ENCODE data around the gene CLNK.

Gene CLNK

GRCh38 chr4:10697086-10697485 lies 12.5 kb upstream of the CLNK start:
- Histone ChIP-seq H3K27ac (ENCODE audit: low read depth, low read length) (no peak overlapping the region), H3K9me2 (replicated peaks; ENCODE audit: control insufficient read depth, low read length) (no peaks in the 10 kb centered on the region), H3K36me3 (ENCODE audit: control insufficient read depth, low read length) (no peaks in the 10 kb centered on the region), H3K4me1 (ENCODE audit: control insufficient read depth, low read length) (0 out of 2 replicates have a peak, but pooled peaks cover 3% of the 10 kb centered on the region), H3F3A (ENCODE audit: control insufficient read depth, insufficient read depth) (no peaks in the 10 kb centered on the region), H3K27me3 (ENCODE audit: control insufficient read depth, low read length) (no peaks in the 10 kb centered on the region), H3K4me2 (ENCODE audit: low read length) (no peak overlapping the region), H3K9me3 (ENCODE audit: control insufficient read depth, insufficient read depth, low read length) (no peaks in the 10 kb centered on the region), H3K4me3 (ENCODE audit: low read length) (no peak overlapping the region), H3K79me2 (ENCODE audit: control insufficient read depth, low read length) (no peaks in the 10 kb centered on the region), H4K20me1 (ENCODE audit: control insufficient read depth, insufficient read depth, low read depth, low read length) (no peaks in the 10 kb centered on the region)
- TF ChIP-seq EZH2phosphoT487 (IDR thresholded peaks at IDR 0.05; ENCODE audit: borderline replicate concordance, low read length): no peak
- TF ChIP-seq CTCF (IDR thresholded peaks at IDR 0.05; ENCODE audit: low read depth, low read length, poor library complexity, severe bottlenecking): no peak

- Histone ChIP-seq H4K20me1 (ENCODE audit: control insufficient read depth, insufficient read depth, low read depth, low read length) (no peaks in the 10 kb centered on the region), H3K36me3 (ENCODE audit: control insufficient read depth, low read length) (no peaks in the 10 kb centered on the region), H3K4me2 (ENCODE audit: low read length) (no peak overlapping the region), H3F3A (ENCODE audit: control insufficient read depth, insufficient read depth) (no peaks in the 10 kb centered on the region), H3K27ac (ENCODE audit: low read depth, low read length) (no peak overlapping the region), H3K27me3 (ENCODE audit: control insufficient read depth, low read length) (no peaks in the 10 kb centered on the region), H3K9me3 (ENCODE audit: control insufficient read depth, insufficient read depth, low read length) (no peaks in the 10 kb centered on the region), H3K79me2 (ENCODE audit: control insufficient read depth, low read length) (no peaks in the 10 kb centered on the region), H3K4me1 (ENCODE audit: control insufficient read depth, low read length) (no peaks in the 10 kb centered on the region), H3K9me2 (replicated peaks; ENCODE audit: control insufficient read depth, low read length) (no peaks in the 10 kb centered on the region), H3K4me3 (ENCODE audit: low read length) (no peak overlapping the region)
- TF ChIP-seq EZH2phosphoT487 (IDR thresholded peaks at IDR 0.05; ENCODE audit: borderline replicate concordance, low read length) (no peak), CTCF (IDR thresholded peaks at IDR 0.05; ENCODE audit: low read depth, low read length, poor library complexity, severe bottlenecking) (no peak)
Measured at GRCh38 chr4:10696253-10696652, 11.7 kb upstream of the CLNK start.

- TF ChIP-seq CTCF (IDR thresholded peaks at IDR 0.05; ENCODE audit: low read depth, low read length, poor library complexity, severe bottlenecking) (no peak), EZH2phosphoT487 (IDR thresholded peaks at IDR 0.05; ENCODE audit: borderline replicate concordance, low read length) (no peak)
- Histone ChIP-seq H3K36me3 (ENCODE audit: control insufficient read depth, low read length) (no peaks in the 10 kb centered on the region), H3K4me3 (ENCODE audit: low read length) (no peak overlapping the region), H3K27ac (ENCODE audit: low read depth, low read length) (no peak overlapping the region), H3F3A (ENCODE audit: control insufficient read depth, insufficient read depth) (no peaks in the 10 kb centered on the region), H3K4me2 (ENCODE audit: low read length) (no peak overlapping the region), H3K9me3 (ENCODE audit: control insufficient read depth, insufficient read depth, low read length) (no peaks in the 10 kb centered on the region), H3K27me3 (ENCODE audit: control insufficient read depth, low read length) (no peaks in the 10 kb centered on the region), H4K20me1 (ENCODE audit: control insufficient read depth, insufficient read depth, low read depth, low read length) (no peaks in the 10 kb centered on the region), H3K9me2 (replicated peaks; ENCODE audit: control insufficient read depth, low read length) (no peaks in the 10 kb centered on the region), H3K79me2 (ENCODE audit: control insufficient read depth, low read length) (no peaks in the 10 kb centered on the region), H3K4me1 (ENCODE audit: control insufficient read depth, low read length) (no peaks in the 10 kb centered on the region)
Measured at GRCh38 chr4:10694828-10695209, 10.3 kb upstream of the CLNK start.

All from DOHH2 (cell line).